Right cardiac atrium (tissue), 5 donors: ENCODE data around the gene COPZ2. TPM values are rescaled to one million over a fixed set of nuclear protein-coding genes. Genes with fewer than 3 reads are reported as not detected.
"Not testable (repeated sequence)": the region's sequence is repeated elsewhere in the genome, so short reads cannot be mapped to it uniquely, and the experiment has no call there.

ENCODE experiments used
- ATAC-seq, 2 donors: fragments of 200-7000 bp; cut with Tn5 transposase; one replicate each; pipeline versions ENCODE4 v1.8.0 to v1.9.1; 2020; ENCODE audit warnings: moderate library complexity in 2 of 2, mild to moderate bottlenecking in 1 of 2
- DNase-seq, 3 donors: peaks; one replicate each; pipeline ENCODE4 v3.0.0-alpha.2; 2020
- H3K27ac ChIP-seq: one replicate; pipeline ENCODE4 v1.5.1; 2013; ENCODE audit warnings: mild to moderate bottlenecking, low read length, control low read depth, moderate library complexity
- H3K27me3 ChIP-seq: one replicate; pipeline ENCODE4 v1.6.1; 2013; ENCODE audit not compliant: control insufficient read depth, insufficient read depth
- H3K4me1 ChIP-seq: one replicate; pipeline ENCODE4 v1.6.1; 2013; ENCODE audit warnings: low read length; ENCODE audit not compliant: control insufficient read depth, insufficient read depth
- H3K4me3 ChIP-seq: one replicate; pipeline ENCODE4 v1.5.1; 2013; ENCODE audit warnings: low read length, control low read depth
- H3K9me3 ChIP-seq: one replicate; pipeline ENCODE4 v1.6.1; 2013; ENCODE audit warnings: low read length; ENCODE audit not compliant: control insufficient read depth
- WGBS: extraction: QIAGEN DNeasy Blood & Tissue Kit; methylation state at CpG from one replicate; pipeline ENCODE4 v1.1.7; 2013; 5-methylcytosine and 5-hydroxymethylcytosine counted together
- intact Hi-C, 4 donors: fragments of 100-400 bp; cut with DNase I; formaldehyde crosslinking; loops; one replicate each; pipeline versions ENCODE4 v1.11.0 to v1.14.0; 2022 to 2023
- long read RNA-seq, 4 donors: library from polyadenylated mRNA; unstranded; transcript quantifications; one replicate each; pipeline ENCODE4 v2.0.0, GENCODE V29; 2020 to 2021
- polyA plus RNA-seq: library from polyadenylated mRNA; stranded (reverse); fragments of 200-250 nt; gene quantifications from one replicate; pipeline ENCODE4 v1.2.3, GENCODE V29; 2013
- total RNA-seq, 4 donors: library from RNA; stranded (reverse); fragmentation: NEBNext Ultra II Directional; extraction: Animal tissue kit (Norgen Biotek cat#: 25700); gene quantifications; one replicate each; pipeline ENCODE4 v1.2.1, GENCODE V29; 2021
- donor health status: healthy with polysubstance abuse.
- donor health status: DM: no; HTN: yes; CAD: no.
- donor health status: DM: no; HTN: no; CAD: no.
- donor health status: DM: no; HTN: yes; CAD: no; lungs with severe emphysema.
- donor health status: DM: yes; HTN: yes; CAD: no.

Gene COPZ2
- 10 to 100 TPM; 51.8 to 74.8 (median 68.4) TPM for total RNA-seq
- polyA plus RNA-seq, result 55.4 TPM
- long read RNA-seq, donor 1, transcript COPZ2-210 (9 exons, 895 nt), result major isoform, 15 of 50 reads
- long read RNA-seq, donor 1, partial matches to known transcripts, result 6 of 50 reads
- long read RNA-seq, donor 1, other reads (novel, unspliced or antisense), result 29 of 50 reads
- long read RNA-seq, donor 2, transcript COPZ2-210 (9 exons, 895 nt), result major isoform, 14 of 41 reads
- long read RNA-seq, donor 2, partial matches to known transcripts, result 10 of 41 reads
- long read RNA-seq, donor 2, other reads (novel, unspliced or antisense), result 16 of 41 reads
- long read RNA-seq, donor 3, partial matches to known transcripts, result 2 of 8 reads
- long read RNA-seq, donor 3, other reads (novel, unspliced or antisense), result 4 of 8 reads
- long read RNA-seq, donor 4, transcript COPZ2-210 (9 exons, 895 nt), result major isoform, 15 of 32 reads
- long read RNA-seq, donor 4, partial matches to known transcripts, result 7 of 32 reads
- long read RNA-seq, donor 4, other reads (novel, unspliced or antisense), result 10 of 32 reads

DNA sequence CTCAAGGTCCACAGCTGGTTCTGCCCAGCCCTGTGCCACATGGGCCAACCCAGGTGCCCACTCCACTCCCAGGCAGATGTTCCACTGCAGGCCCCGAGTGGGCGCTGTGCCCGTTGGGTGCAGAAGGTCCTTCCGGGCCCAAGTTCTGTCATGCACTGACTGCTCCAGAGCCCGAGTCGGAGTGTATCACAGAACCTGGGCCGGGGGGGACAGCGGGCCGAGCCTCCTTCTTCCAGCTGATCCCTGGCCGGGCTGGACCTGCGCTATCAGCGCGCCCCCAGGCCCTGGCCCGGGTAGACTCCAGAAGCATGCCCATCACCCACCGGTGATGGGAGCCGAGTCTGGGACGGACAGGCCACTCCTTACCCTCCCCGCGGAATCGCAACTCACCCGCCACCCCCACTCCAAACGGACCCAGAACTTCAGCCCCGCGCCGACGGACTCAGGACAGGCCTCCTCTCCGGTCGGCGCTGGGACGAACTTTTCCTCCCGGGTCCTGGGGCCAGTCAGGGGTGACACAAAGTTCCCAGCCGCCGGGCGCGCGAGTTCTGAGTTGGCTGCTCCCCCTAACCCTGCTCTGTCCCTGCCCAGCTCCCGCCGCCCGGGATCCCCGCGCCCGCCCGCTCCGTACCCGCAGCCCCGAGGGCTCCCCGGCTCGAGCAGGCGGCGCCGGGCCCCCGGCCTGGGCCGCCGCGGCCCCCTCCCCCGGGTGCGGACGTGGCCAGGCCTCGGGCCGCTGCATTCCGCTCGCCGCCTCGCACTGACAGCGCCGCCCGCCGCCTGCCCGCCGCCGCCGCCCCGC lies at the start of gene COPZ2:
TSS of gene COPZ2 (minus strand) at position 762 of the 802 bp plus-strand sequence. CDS start at position 742, 20 bp downstream.
- Histone ChIP-seq H3K27me3 (no peaks in the 10 kb centered on the region), H3K4me3 (peak within 1 kb of the TSS; percentile 76), H3K9me3 (no peaks in the 10 kb centered on the region), H3K27ac (peak within 1 kb of the TSS; percentile 69), H3K4me1 (no peaks in the 10 kb centered on the region)
- WGBS, result under 1% methylated on average over 73 of the region's 73 CpGs
- peak; percentile 87 for ATAC-seq
- intact Hi-C loops, result no loop called here
- peak; percentile 67 to 90 (median 89) for DNase-seq

GRCh38 chr17:48084932-48085331 lies 47.3 kb upstream of the COPZ2 start:
- Histone ChIP-seq H3K27me3 (no peaks in the 10 kb centered on the region), H3K4me3 (no peak overlapping the region)
- no peak for ATAC-seq

DNA sequence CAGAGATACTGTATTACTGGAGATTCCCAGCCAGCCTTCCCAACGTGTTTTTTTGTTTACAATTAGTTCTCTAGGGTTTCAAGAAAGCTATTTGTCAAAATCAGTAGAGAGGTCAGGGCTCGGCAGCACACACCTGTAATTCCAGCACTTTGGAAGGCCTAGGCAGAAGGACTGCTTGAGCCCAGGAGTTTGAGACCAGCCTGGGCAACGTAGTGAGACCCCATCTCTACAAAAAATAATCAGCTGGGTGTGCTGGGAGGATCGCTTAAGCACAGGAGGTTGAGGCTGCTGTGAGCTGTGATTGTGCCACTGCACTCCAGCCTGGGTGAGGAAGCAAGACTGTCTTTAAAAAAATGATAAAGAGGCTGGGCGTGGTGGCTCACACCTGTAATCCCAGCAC lies 44.3 kb upstream of the COPZ2 start:
- no peak for ATAC-seq
- peaks cover 5% of the 10 kb centered on the region for H3K4me1 ChIP-seq
- no peak for DNase-seq
- WGBS, result 81% methylated on average over 5 of the region's 5 CpGs
- no peaks in the 10 kb centered on the region for H3K9me3 ChIP-seq
- H3K4me3 ChIP-seq, result no peak overlapping the region
- no peak overlapping the region for H3K27ac ChIP-seq
- H3K27me3 ChIP-seq, result no peaks in the 10 kb centered on the region
- intact Hi-C loops, result loop anchor here in 1 of 4 donors (5.0 kb wide), 1 partner anchor 45 kb away; no protein-coding TSS in a partner anchor

More at GRCh38 chr17:48084932-48085331, 47.3 kb upstream of the COPZ2 start:
- H3K4me1 ChIP-seq, result peaks cover 5% of the 10 kb centered on the region
- no peak overlapping the region for H3K27ac ChIP-seq
- DNase-seq, result no peak
- H3K9me3 ChIP-seq, result no peaks in the 10 kb centered on the region
- WGBS, result 54% methylated on average over 2 of the region's 2 CpGs
- intact Hi-C loops, result loop anchor here in 1 of 4 donors (5.0 kb wide), 1 partner anchor 42 kb away; no protein-coding TSS in a partner anchor

GRCh38 chr17:48077152-48077551 lies 39.6 kb upstream of the COPZ2 start:
- 91% methylated on average over 10 of the region's 10 CpGs for WGBS
- not testable (repeated sequence) for H3K27me3 ChIP-seq, H3K4me1 ChIP-seq, H3K27ac ChIP-seq, H3K9me3 ChIP-seq, ATAC-seq, H3K4me3 ChIP-seq, DNase-seq
- intact Hi-C loops, result loop anchor here in 1 of 4 donors (5.0 kb wide), 1 partner anchor 50 kb away; no protein-coding TSS in a partner anchor

DNA sequence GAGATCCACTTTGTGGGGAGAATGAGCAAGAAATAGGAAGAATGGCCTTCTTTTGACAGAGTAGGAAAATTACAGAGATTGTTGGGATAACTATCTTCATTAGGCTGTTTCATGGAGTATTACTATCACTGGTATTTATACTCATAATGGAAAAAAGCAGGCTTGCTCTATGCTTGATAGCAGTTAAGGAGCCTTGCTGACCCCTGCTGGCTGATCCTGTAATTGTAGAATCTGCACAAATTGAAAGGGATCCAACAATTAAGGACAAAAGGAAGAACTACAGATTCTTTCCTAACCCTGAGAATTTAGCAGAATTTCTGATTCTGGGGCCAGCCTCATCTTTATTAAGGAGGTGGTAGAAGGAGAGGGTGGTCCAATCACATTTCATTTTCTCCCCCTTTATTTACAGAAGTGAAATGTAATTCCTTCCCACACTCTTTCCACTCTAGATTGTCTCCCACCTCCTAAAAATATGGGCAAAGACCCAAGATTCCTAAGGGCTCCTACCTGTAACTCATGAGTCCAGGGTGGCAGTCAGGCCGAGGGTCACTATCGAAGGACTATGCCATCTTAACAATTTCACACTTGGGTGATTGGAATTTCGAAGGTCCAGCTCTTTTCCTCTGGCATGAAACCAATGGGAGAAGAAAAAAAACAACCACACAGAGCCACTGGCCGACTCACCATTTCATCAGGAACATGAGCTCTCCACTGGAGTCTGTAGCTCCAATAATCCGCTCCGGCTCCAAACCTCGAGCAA lies 36.9 kb upstream of the COPZ2 start:
- no peaks in the 10 kb centered on the region for H3K4me1 ChIP-seq
- no peaks in the 10 kb centered on the region for H3K27me3 ChIP-seq
- H3K4me3 ChIP-seq, result no peak overlapping the region
- 58% methylated on average over 7 of the region's 7 CpGs for WGBS
- intact Hi-C loops, result loop anchor here in 3 of 4 donors (1.0 to 5.0 kb wide), 2 partner anchors 47 to 48 kb away; no protein-coding TSS in a partner anchor
- DNase-seq (peak; percentile 73 to 88 (median 75)), ATAC-seq (peak; percentile 85 to 86)
- no peak overlapping the region for H3K27ac ChIP-seq
- no peaks in the 10 kb centered on the region for H3K9me3 ChIP-seq

DNA sequence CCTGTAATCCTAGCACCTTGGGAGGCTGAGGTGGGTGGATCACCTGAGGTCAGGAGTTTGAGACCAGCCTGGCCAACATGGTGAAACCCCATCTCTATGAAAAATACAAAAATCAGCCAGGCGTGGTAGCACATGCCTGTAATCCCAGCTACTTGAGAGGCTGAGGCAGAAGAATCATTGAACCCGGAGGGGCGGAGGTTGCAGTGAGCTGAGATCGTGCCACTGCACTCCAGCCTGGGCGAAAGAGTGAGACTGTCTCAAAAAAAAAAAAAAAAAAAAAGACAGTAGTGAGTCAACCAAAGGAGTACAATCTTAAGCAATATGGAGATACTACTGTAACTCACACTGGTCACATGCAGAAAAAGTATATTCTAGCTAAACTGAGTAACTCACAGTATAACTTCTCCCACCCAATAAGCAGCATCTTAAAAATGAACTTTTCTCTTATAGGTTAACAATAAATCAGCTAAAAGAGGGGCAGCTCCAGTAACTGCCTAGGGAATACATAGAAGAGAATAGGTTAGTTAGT lies 36.0 kb upstream of the COPZ2 start:
- intact Hi-C loops, result loop anchor here in 2 of 4 donors (1.0 to 5.0 kb wide), 2 partner anchors 46 to 47 kb away; no protein-coding TSS in a partner anchor
- not testable (repeated sequence) for H3K27me3 ChIP-seq, H3K27ac ChIP-seq, DNase-seq, H3K4me3 ChIP-seq, H3K4me1 ChIP-seq, H3K9me3 ChIP-seq, ATAC-seq
- WGBS, result 89% methylated on average over 5 of the region's 5 CpGs

GRCh38 chr17:48072811-48073210 lies 35.2 kb upstream of the COPZ2 start:
- DNase-seq, ATAC-seq, H3K4me3 ChIP-seq, H3K27ac ChIP-seq, H3K9me3 ChIP-seq, H3K27me3 ChIP-seq, H3K4me1 ChIP-seq: not testable (repeated sequence)
- 93% methylated on average over 9 of the region's 9 CpGs for WGBS
- intact Hi-C loops, result loop anchor here in 2 of 4 donors (1.0 to 5.0 kb wide), 2 partner anchors 46 to 47 kb away; no protein-coding TSS in a partner anchor

- Histone ChIP-seq H3K4me1 (no peaks in the 10 kb centered on the region), H3K9me3 (no peaks in the 10 kb centered on the region), H3K27me3 (no peaks in the 10 kb centered on the region), H3K4me3 (no peak overlapping the region), H3K27ac (no peak overlapping the region)
- ATAC-seq (no peak), DNase-seq (no peak)
- WGBS, result 66% methylated on average over 2 of the region's 2 CpGs
- intact Hi-C loops, result loop anchor here in 1 of 4 donors (5.0 kb wide), 1 partner anchor 44 kb away; no protein-coding TSS in a partner anchor
Observed at GRCh38 chr17:48071654-48072053, 34.1 kb upstream of the COPZ2 start.

- 32% methylated on average over 2 of the region's 2 CpGs for WGBS
- H3K4me1 ChIP-seq, result no peaks in the 10 kb centered on the region
- ATAC-seq, result no peak
- no peaks in the 10 kb centered on the region for H3K9me3 ChIP-seq
- DNase-seq, result no peak
- no peak overlapping the region for H3K27ac ChIP-seq
- intact Hi-C loops, result loop anchor here in 1 of 4 donors (5.0 kb wide), 1 partner anchor 43 kb away; no protein-coding TSS in a partner anchor
- H3K27me3 ChIP-seq, result no peaks in the 10 kb centered on the region
- H3K4me3 ChIP-seq, result no peak overlapping the region
Observed at GRCh38 chr17:48070195-48070594, 32.6 kb upstream of the COPZ2 start.

DNA sequence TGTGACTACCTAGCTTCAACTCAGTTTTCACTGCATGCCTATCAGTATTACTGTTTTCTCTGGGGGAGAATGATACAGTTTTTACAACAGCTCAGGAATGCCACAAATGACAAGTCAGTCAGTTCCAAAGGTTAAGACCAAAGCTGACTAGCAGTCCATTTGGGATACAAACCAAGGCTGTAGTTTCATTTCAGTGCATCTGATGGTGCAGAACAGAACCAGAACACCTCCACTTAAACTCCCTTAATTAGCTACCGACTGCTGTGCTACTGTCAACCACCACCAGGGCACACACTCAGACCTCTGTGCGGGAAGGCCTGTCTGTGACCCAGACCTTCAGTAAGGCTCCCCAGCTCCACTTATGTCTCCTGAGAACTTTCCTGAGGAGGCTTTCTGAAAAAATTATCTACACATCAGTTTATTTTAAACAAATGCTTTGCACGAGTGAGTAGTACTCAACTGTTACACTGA lies 30.9 kb upstream of the COPZ2 start:
- DNase-seq, result no peak
- no peak for ATAC-seq
- Histone ChIP-seq H3K4me1 (peaks cover 8% of the 10 kb centered on the region), H3K9me3 (no peaks in the 10 kb centered on the region), H3K27me3 (no peaks in the 10 kb centered on the region), H3K27ac (peak overlapping the region; percentile 35), H3K4me3 (no peak overlapping the region)
- WGBS, result 64% methylated on average over 3 of the region's 3 CpGs
- intact Hi-C loops, result no loop called here
